M059J (cell line): ENCODE data around the gene C12orf43. TPM values are rescaled to one million over a fixed set of nuclear protein-coding genes. Genes with fewer than 3 reads are reported as not detected.
"Not testable (repeated sequence)": the region's sequence is repeated elsewhere in the genome, so short reads cannot be mapped to it uniquely, and the experiment has no call there.

Experiments
- DNase-seq: peaks from one replicate; pipeline ENCODE4 v3.0.0-alpha.2; 2012; ENCODE audit warnings: low read depth
- total RNA-seq: library from RNA; depleted of rRNA; stranded (reverse); fragments of >200 nt; shearing (Covaris generic); gene quantifications from 2 replicates; pipeline ENCODE4 v1.2.3, GENCODE V29; 2014; rRNA removed

Gene C12orf43
- total RNA-seq = 11.5 and 18.2 TPM in 2 replicates

GRCh38 chr12:121015825-121016766 lies at the start of gene C12orf43:
Gene C12orf43, minus strand, starts transcription at chr12:121016487. Its CDS starts 13 bp downstream, at chr12:121016474.
- DNase-seq = peak; percentile 91

- DNase-seq = no peak
These were observed 49.1 kb upstream of the C12orf43 start for GRCh38 chr12:121065345-121065744.

GRCh38 chr12:121064586-121064985 lies 48.3 kb upstream of the C12orf43 start:
- DNase-seq = not testable (repeated sequence)

- no peak for DNase-seq
These were observed 47.8 kb upstream of the C12orf43 start for GRCh38 chr12:121064116-121064515.

GRCh38 chr12:121062391-121063045 lies 46.2 kb upstream of the C12orf43 start:
- DNase-seq = no peak

- DNase-seq = peak; percentile 43
These were observed 45.5 kb upstream of the C12orf43 start for GRCh38 chr12:121061831-121062230.

GRCh38 chr12:121060149-121061001 lies 44.1 kb upstream of the C12orf43 start:
- DNase-seq = peak; percentile 81

- DNase-seq = peak; percentile 37
These were observed 43.0 kb upstream of the C12orf43 start for GRCh38 chr12:121059031-121059898.

- no peak for DNase-seq
These were observed 41.5 kb upstream of the C12orf43 start for GRCh38 chr12:121057794-121058193.

- no peak for DNase-seq
These were observed 37.4 kb upstream of the C12orf43 start for GRCh38 chr12:121053706-121054105.

- no peak for DNase-seq
These were observed 34.4 kb upstream of the C12orf43 start for GRCh38 chr12:121050725-121051124.

GRCh38 chr12:121048442-121048841 lies 32.2 kb upstream of the C12orf43 start:
- DNase-seq = no peak

GRCh38 chr12:121047400-121047799 lies 31.1 kb upstream of the C12orf43 start:
- DNase-seq = not testable (repeated sequence)

- no peak for DNase-seq
These were observed 26.8 kb upstream of the C12orf43 start for GRCh38 chr12:121043067-121043466.

GRCh38 chr12:121038861-121039668 lies 22.8 kb upstream of the C12orf43 start, which contains the start of gene OASL:
Gene OASL, minus strand, starts transcription at chr12:121039246. Its CDS starts 275 bp downstream, at chr12:121038971.
- peak; percentile 92 for DNase-seq

- DNase-seq = peak; percentile 87
These were observed 20.6 kb upstream of the C12orf43 start for GRCh38 chr12:121036810-121037326.

GRCh38 chr12:121034616-121035305 lies 18.5 kb upstream of the C12orf43 start:
- peak; percentile 17 for DNase-seq

GRCh38 chr12:121033625-121034349 lies 17.5 kb upstream of the C12orf43 start:
- peak; percentile 95 for DNase-seq
